Measurements from ENCODE around the gene SAMD11. TPM values are rescaled to one million over a fixed set of nuclear protein-coding genes. Genes with fewer than 3 reads are reported as not detected.

Gene SAMD11
- total RNA-seq, 4 donors from 2014 or later = 2.2 to 26.9 (median 3.0) TPM; not detected in 1

- no peak overlapping the region for H3K27ac ChIP-seq
- in situ Hi-C loops (cut with MboI; ENCODE audit: low pct_ligation_motif_present in 1 of 4, low pct_unique_long_range_greater_than_20kb in 1 of 4, low sequenced_read_pairs in 3 of 4) = no loop called here
- no peak for DNase-seq
- H3K4me3 ChIP-seq = no peak overlapping the region
- peaks cover 65% of the 10 kb centered on the region for H3K27me3 ChIP-seq
- no peaks in the 10 kb centered on the region for H3K9me3 ChIP-seq
- intact Hi-C loops (cut with DNase I; ENCODE audit: low total_unique reads) = no loop called here
- TF ChIP-seq POLR2AphosphoS5 (IDR thresholded peaks at IDR 0.05) = no peak
- no peak for TF ChIP-seq POLR2A (IDR thresholded peaks at IDR 0.05)
- TF ChIP-seq CTCF (IDR thresholded peaks at IDR 0.05) = no peak
- no peak for TF ChIP-seq EP300 (IDR thresholded peaks at IDR 0.05; ENCODE audit: low read depth)
- H3K36me3 ChIP-seq = no peaks in the 10 kb centered on the region
- WGBS, 2 donors (ENCODE audit: low coverage in 1 of 2) = 74 to 87% methylated on average over 7 to 9 of the region's 16 CpGs
- peaks cover 0 to 50% (median 27%) of the 10 kb centered on the region in 4 donors for H3K4me1 ChIP-seq
These were observed 15.1 kb upstream of the SAMD11 start for GRCh38 chr1:908661-909060.

GRCh38 chr1:909861-910310, 13.8 kb upstream of the SAMD11 start:
- peak; percentile 7 for DNase-seq
- 16% methylated on average over 22 of the region's 53 CpGs; no CpG with 5 or more reads in 1 of the 2 donors for WGBS, 2 donors (ENCODE audit: low coverage in 1 of 2)
- peak overlapping the region in 2 of 4 donors; percentile 7 to 14 for H3K4me3 ChIP-seq
- peaks cover 75% of the 10 kb centered on the region for H3K27me3 ChIP-seq
- H3K27ac ChIP-seq = no peak overlapping the region
- TF ChIP-seq POLR2A (IDR thresholded peaks at IDR 0.05) (no peak), EP300 (IDR thresholded peaks at IDR 0.05; ENCODE audit: low read depth) (no peak), POLR2AphosphoS5 (IDR thresholded peaks at IDR 0.05) (no peak), CTCF (IDR thresholded peaks at IDR 0.05) (no peak)
- H3K36me3 ChIP-seq = no peaks in the 10 kb centered on the region
- intact Hi-C loops (cut with DNase I; ENCODE audit: low total_unique reads) (loop anchor here (5.0 kb wide), 1 partner anchor 57 kb away; the partner anchor contains the start of gene PLEKHN1), in situ Hi-C loops (cut with MboI; ENCODE audit: low pct_ligation_motif_present in 1 of 4, low pct_unique_long_range_greater_than_20kb in 1 of 4, low sequenced_read_pairs in 3 of 4) (no loop called here)
- H3K9me3 ChIP-seq = no peaks in the 10 kb centered on the region
- peaks cover 0 to 41% (median 21%) of the 10 kb centered on the region in 4 donors for H3K4me1 ChIP-seq

GRCh38 chr1:910311-910880, 13.3 kb upstream of the SAMD11 start:
- no peak for DNase-seq
- in situ Hi-C loops (cut with MboI; ENCODE audit: low pct_ligation_motif_present in 1 of 4, low pct_unique_long_range_greater_than_20kb in 1 of 4, low sequenced_read_pairs in 3 of 4) = no loop called here
- intact Hi-C loops (cut with DNase I; ENCODE audit: low total_unique reads) = loop anchor here (5.0 kb wide), 1 partner anchor 57 kb away; the partner anchor contains the start of gene PLEKHN1
- no peaks in the 10 kb centered on the region for H3K9me3 ChIP-seq
- peak overlapping the region in 2 of 4 donors; percentile 7 to 14 for H3K4me3 ChIP-seq
- peaks cover 75% of the 10 kb centered on the region for H3K27me3 ChIP-seq
- no peaks in the 10 kb centered on the region for H3K36me3 ChIP-seq
- peaks cover 0 to 36% (median 17%) of the 10 kb centered on the region in 4 donors for H3K4me1 ChIP-seq
- no peak overlapping the region for H3K27ac ChIP-seq
- TF ChIP-seq EP300 (IDR thresholded peaks at IDR 0.05; ENCODE audit: low read depth) (no peak), POLR2AphosphoS5 (IDR thresholded peaks at IDR 0.05) (no peak), POLR2A (IDR thresholded peaks at IDR 0.05) (no peak), CTCF (IDR thresholded peaks at IDR 0.05) (no peak)
- 32% methylated on average over 24 of the region's 29 CpGs; no CpG with 5 or more reads in 1 of the 2 donors for WGBS, 2 donors (ENCODE audit: low coverage in 1 of 2)

- no peak overlapping the region for H3K27ac ChIP-seq
- peaks cover 75% of the 10 kb centered on the region for H3K27me3 ChIP-seq
- no peak overlapping the region for H3K4me3 ChIP-seq
- in situ Hi-C loops (cut with MboI; ENCODE audit: low pct_ligation_motif_present in 1 of 4, low pct_unique_long_range_greater_than_20kb in 1 of 4, low sequenced_read_pairs in 3 of 4) (no loop called here), intact Hi-C loops (cut with DNase I; ENCODE audit: low total_unique reads) (loop anchor here (5.0 kb wide), 1 partner anchor 56 kb away; the partner anchor contains the start of gene PLEKHN1)
- no peaks in the 10 kb centered on the region for H3K36me3 ChIP-seq
- WGBS, 2 donors (ENCODE audit: low coverage in 1 of 2) = 46 to 65% methylated on average over 5 to 25 of the region's 25 CpGs
- TF ChIP-seq EP300 (IDR thresholded peaks at IDR 0.05; ENCODE audit: low read depth) (no peak), POLR2A (IDR thresholded peaks at IDR 0.05) (no peak), CTCF (IDR thresholded peaks at IDR 0.05) (no peak), POLR2AphosphoS5 (IDR thresholded peaks at IDR 0.05) (no peak)
- H3K9me3 ChIP-seq = no peaks in the 10 kb centered on the region
- peak; percentile 5 for DNase-seq
- peaks cover 0 to 29% (median 14%) of the 10 kb centered on the region in 4 donors for H3K4me1 ChIP-seq
These were observed 12.6 kb upstream of the SAMD11 start for GRCh38 chr1:910881-911721.

All from transverse colon (tissue), 4 donors.